ENCODE results near the gene SRP68. TPM values are rescaled to one million over a fixed set of nuclear protein-coding genes. Genes with fewer than 3 reads are reported as not detected.

SRP68 gene
- polyA plus RNA-seq, 1 of the 3 experiments (the other 2 are of a cell fraction): 76.8 TPM

GRCh38 chr17:76095943-76096342, 23.6 kb upstream of the SRP68 start:
- no peaks in the 10 kb centered on the region for H3K9me2 ChIP-seq
- ChIA-PET POLR2A (interaction anchor here (1.0 to 1.5 kb wide), 3 partner anchors 10 to 24 kb away, joined by 3 read pairs; partner anchors contain the start of gene SRP68), CTCF (interaction anchor here (0.6 to 4.6 kb wide), 6 partner anchors 10 to 203 kb away, joined by 3 to 16 read pairs (median 4); no protein-coding TSS in a partner anchor)
- WGBS (ENCODE audit: low lambda C conversion rate): 92% methylated on average over 13 of the region's 13 CpGs
- no peak overlapping the region for H3K9ac ChIP-seq
- H3K36me3 ChIP-seq (replicated peaks in 1 of 2; ENCODE audit: control insufficient read depth in 1 of 2, insufficient read depth in 2 of 2, low read length in 1 of 2): peaks cover 53 to 76% of the 10 kb centered on the region in 2 experiments
- H3K27me3 ChIP-seq (ENCODE audit: insufficient read depth): no peaks in the 10 kb centered on the region
- H2AFZ ChIP-seq (ENCODE audit: low read depth): no peak overlapping the region
- H3K4me1 ChIP-seq (ENCODE audit: control insufficient read depth in 1 of 2, insufficient read depth in 2 of 2, low read depth in 1 of 2, low read length in 1 of 2): no peaks in the 10 kb centered on the region
- no peak overlapping the region for H3K4me3 ChIP-seq (ENCODE audit: low read depth in 2 of 2, low read length in 1 of 2)
- no peaks in the 10 kb centered on the region for H4K20me1 ChIP-seq (ENCODE audit: insufficient read depth)
- no peaks in the 10 kb centered on the region for H3F3A ChIP-seq (replicated peaks; ENCODE audit: insufficient read depth)
- H3K4me2 ChIP-seq: no peak overlapping the region
- no peak overlapping the region for H3K27ac ChIP-seq (ENCODE audit: low read depth in 2 of 2, low read length in 1 of 2)
- H3K79me2 ChIP-seq (ENCODE audit: insufficient read depth): no peaks in the 10 kb centered on the region; the same call in 1 of the 2 replicates
- TF ChIP-seq JUND (IDR thresholded peaks at IDR 0.05) (no peak), GATA2 (CRISPR knock-in tag; IDR thresholded peaks at IDR 0.05) (no peak), YY1 (IDR thresholded peaks at IDR 0.05; ENCODE audit: low read depth) (no peak), RAD21 (IDR thresholded peaks at IDR 0.05; ENCODE audit: low read length) (no peak), ELF1 (IDR thresholded peaks at IDR 0.05) (no peak), SIN3A (IDR thresholded peaks at IDR 0.05; ENCODE audit: borderline replicate concordance, low read depth, low read length) (no peak), NFIC (IDR thresholded peaks at IDR 0.05; ENCODE audit: borderline replicate concordance) (no peak), TCF12 (IDR thresholded peaks at IDR 0.05) (no peak), FOSL2 (IDR thresholded peaks at IDR 0.05; ENCODE audit: borderline replicate concordance, low read depth) (no peak), RCOR1 (IDR thresholded peaks at IDR 0.05; ENCODE audit: low read length) (no peak), USF2 (IDR thresholded peaks at IDR 0.05; ENCODE audit: borderline replicate concordance, low read depth, low read length) (no peak), TAF1 (IDR thresholded peaks at IDR 0.05; ENCODE audit: borderline replicate concordance, low read depth, low read length) (no peak), TEAD4 (IDR thresholded peaks at IDR 0.05; ENCODE audit: borderline replicate concordance, insufficient read depth) (no peak), RFX5 (IDR thresholded peaks at IDR 0.05; ENCODE audit: low read length) (no peak), REST (IDR thresholded peaks at IDR 0.05; ENCODE audit: low read depth, low read length) (no peak)
- H3K9me3 ChIP-seq: no peaks in the 10 kb centered on the region
- DNase-seq: no peak
